ENCODE data around the gene ADCY6. TPM values are rescaled to one million over a fixed set of nuclear protein-coding genes. Genes with fewer than 3 reads are reported as not detected.

Gene ADCY6
- total RNA-seq, 6 experiments from 2014 or later: 10.9 to 21.4 (median 14.4) TPM

- whole genome bisulfite sequencing (ENCODE audit: insufficient coverage, low coverage, low lambda C conversion rate, missing lambda C conversion rate): 2% methylated on average over 23 of the region's 70 CpGs
- Histone ChIP-seq H3K27ac (peak overlapping the region; percentile 66 to 84 (median 72)), H3K4me3 (peak overlapping the region; percentile 75 to 87 (median 80)), H3K36me3 (no peaks in the 10 kb centered on the region), H3K9me3 (no peaks in the 10 kb centered on the region), H3K27me3 (peaks cover 0 to 14% of the 10 kb centered on the region in 2 donors), H3K4me1 (peaks cover 0 to 12% (median 2%) of the 10 kb centered on the region in 4 donors)
- ATAC-seq: peak; percentile 86 to 93 (median 89)
- DNase-seq: peak; percentile 83 to 87 (median 85)
- peak; percentile 99 to 100 (median 100) for TF ChIP-seq CTCF (IDR thresholded peaks at IDR 0.05)
- peak; percentile 27 for TF ChIP-seq POLR2A (IDR thresholded peaks at IDR 0.05)
- intact Hi-C loops (cut with DNase I): no loop called here
Measured at GRCh38 chr12:48814262-48815125, 25.6 kb upstream of the ADCY6 start.

- H3K9me3 ChIP-seq: no peaks in the 10 kb centered on the region
- H3K4me1 ChIP-seq: peaks cover 0 to 11% (median 2%) of the 10 kb centered on the region in 4 donors
- ATAC-seq (no peak), DNase-seq (no peak)
- H3K36me3 ChIP-seq: no peaks in the 10 kb centered on the region
- peaks cover 0 to 14% of the 10 kb centered on the region in 2 donors for H3K27me3 ChIP-seq
- H3K27ac ChIP-seq: no peak overlapping the region
- WGBS (ENCODE audit: insufficient coverage, low coverage, low lambda C conversion rate, missing lambda C conversion rate): 38% methylated on average over 15 of the region's 18 CpGs
- H3K4me3 ChIP-seq: peak overlapping the region; percentile 75 to 87 (median 80)
- intact Hi-C loops (cut with DNase I): no loop called here
- no peak for TF ChIP-seq CTCF (IDR thresholded peaks at IDR 0.05)
- TF ChIP-seq POLR2A (IDR thresholded peaks at IDR 0.05): no peak
Measured at GRCh38 chr12:48813465-48814261, 24.8 kb upstream of the ADCY6 start.

GRCh38 chr12:48812389-48812788, 23.5 kb upstream of the ADCY6 start:
- no peak overlapping the region for H3K27ac ChIP-seq
- ATAC-seq: no peak
- H3K4me1 ChIP-seq: peaks cover 0 to 6% (median 2%) of the 10 kb centered on the region in 4 donors
- 100% methylated on average over 2 of the region's 2 CpGs for WGBS (ENCODE audit: insufficient coverage, low coverage, low lambda C conversion rate, missing lambda C conversion rate)
- H3K9me3 ChIP-seq: no peaks in the 10 kb centered on the region
- TF ChIP-seq CTCF (IDR thresholded peaks at IDR 0.05) (no peak), POLR2A (IDR thresholded peaks at IDR 0.05) (no peak)
- H3K36me3 ChIP-seq: no peaks in the 10 kb centered on the region
- DNase-seq: no peak
- H3K27me3 ChIP-seq: peaks cover 0 to 7% of the 10 kb centered on the region in 2 donors
- intact Hi-C loops (cut with DNase I): no loop called here
- no peak overlapping the region for H3K4me3 ChIP-seq

DNA sequence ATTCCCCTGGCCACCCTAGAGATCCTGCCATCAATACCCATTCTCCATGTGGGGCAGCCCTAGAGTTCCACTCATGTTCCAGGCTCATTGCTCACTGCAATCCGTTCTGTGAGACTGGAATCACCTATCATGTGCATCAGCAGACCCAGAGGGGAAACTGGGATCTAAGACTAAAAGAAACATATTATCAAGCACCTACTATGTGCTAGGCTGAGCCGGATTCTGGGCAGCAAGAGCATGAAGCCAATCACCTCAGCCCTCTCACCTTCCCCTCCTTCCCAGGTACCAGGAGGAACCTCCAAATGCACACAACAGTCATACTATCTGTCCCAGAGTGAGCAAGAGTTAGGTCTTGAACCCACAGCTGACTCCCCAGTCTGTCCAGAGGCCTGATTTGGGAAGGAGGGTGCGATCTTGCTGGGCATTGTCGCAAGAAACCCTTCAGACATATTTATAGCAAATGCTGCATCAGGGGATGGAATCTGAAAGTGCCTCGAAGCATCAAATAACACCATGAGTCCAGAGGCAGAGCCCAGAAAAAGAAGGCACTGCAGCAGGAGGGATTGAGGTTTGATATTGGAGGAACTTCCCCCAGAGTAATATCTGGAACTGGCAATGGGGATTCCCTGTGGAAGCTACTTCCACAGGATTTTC, 22.7 kb upstream of the ADCY6 start:
- Histone ChIP-seq H3K9me3 (no peaks in the 10 kb centered on the region), H3K27me3 (no peaks in the 10 kb centered on the region), H3K4me3 (no peak overlapping the region), H3K27ac (no peak overlapping the region), H3K36me3 (no peaks in the 10 kb centered on the region), H3K4me1 (peaks cover 0 to 6% (median 2%) of the 10 kb centered on the region in 4 donors)
- ATAC-seq (no peak), DNase-seq (no peak)
- intact Hi-C loops (cut with DNase I): no loop called here
- TF ChIP-seq POLR2A (IDR thresholded peaks at IDR 0.05): no peak
- no peak for TF ChIP-seq CTCF (IDR thresholded peaks at IDR 0.05)
- WGBS (ENCODE audit: insufficient coverage, low coverage, low lambda C conversion rate, missing lambda C conversion rate): 71% methylated on average over 5 of the region's 5 CpGs
